ENCODE data around the gene NSMF. TPM values are rescaled to one million over a fixed set of nuclear protein-coding genes. Genes with fewer than 3 reads are reported as not detected.

Gene NSMF
- total and polyA plus RNA-seq, 2 of the 8 experiments (the other 6 are each of a cell fraction or from before 2014, with no cell fraction given) = 56.7 to 65.1 TPM

DNA sequence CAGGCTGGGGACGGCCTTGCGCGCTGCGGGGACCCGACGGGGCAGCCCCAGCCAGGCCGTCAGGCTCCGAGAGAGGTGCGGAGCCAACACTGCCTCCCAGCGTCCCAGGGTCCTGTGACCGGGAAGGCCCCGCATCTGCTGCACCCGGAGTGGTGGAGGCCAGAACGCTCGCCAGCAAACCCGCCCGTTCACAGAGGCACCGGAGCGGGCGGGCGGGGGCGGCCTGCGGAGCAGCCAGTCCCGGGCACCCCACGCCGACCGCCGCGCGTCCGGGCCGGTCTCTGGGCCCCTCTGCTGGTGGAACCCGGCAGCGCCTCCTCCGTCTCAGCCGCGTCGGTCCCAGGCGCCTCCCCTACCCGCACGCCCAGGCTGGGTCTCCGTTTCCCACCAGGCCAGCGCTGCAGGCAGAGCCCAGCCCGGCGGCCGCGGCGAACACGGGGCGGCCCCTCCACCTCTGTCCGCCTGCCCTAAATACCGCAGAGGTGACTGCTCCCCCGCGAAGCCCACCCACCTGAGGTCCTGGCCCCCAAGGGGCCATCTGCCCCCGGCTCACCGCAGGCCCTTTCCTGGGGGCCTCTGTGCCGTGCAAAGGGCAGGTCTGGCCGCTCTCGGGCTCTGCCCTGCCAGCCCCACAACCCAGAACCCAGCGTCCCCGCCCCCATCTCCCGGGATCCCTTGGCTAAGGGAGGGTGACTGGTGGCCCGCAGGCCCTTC, 52.1 kb downstream of the NSMF start (continued):
- TF ChIP-seq ATF2 (IDR thresholded peaks at IDR 0.05; ENCODE audit: low read length) (no peak), NANOG (IDR thresholded peaks at IDR 0.05; ENCODE audit: insufficient read depth, low read depth, low read length, poor library complexity, severe bottlenecking) (no peak), GTF2F1 (IDR thresholded peaks at IDR 0.05; ENCODE audit: borderline replicate concordance, low read depth, low read length) (no peak), SAP30 (IDR thresholded peaks at IDR 0.05; ENCODE audit: insufficient read depth, insufficient replicate concordance, low read length) (no peak), SUZ12 (IDR thresholded peaks at IDR 0.05; ENCODE audit: low read length) (no peak), GABPA (IDR thresholded peaks at IDR 0.05; ENCODE audit: borderline replicate concordance, insufficient read depth, low read length) (peak; percentile 79; the same call in 1 of the 2 replicates), ASH2L (IDR thresholded peaks at IDR 0.05; ENCODE audit: low read length) (peak; percentile 42), FOSL1 (IDR thresholded peaks at IDR 0.05; ENCODE audit: insufficient read depth, low read depth, low read length) (no peak), SIRT6 (IDR thresholded peaks at IDR 0.05; ENCODE audit: low read length) (no peak), RXRA (IDR thresholded peaks at IDR 0.05; ENCODE audit: insufficient read depth, low read depth, low read length) (no peak), KDM4A (IDR thresholded peaks at IDR 0.05; ENCODE audit: low read depth, low read length, severe bottlenecking) (peak; percentile 52), RAD21 (IDR thresholded peaks at IDR 0.05 in 1 of 2, conservative IDR thresholded peaks at IDR 0.05 in 1 of 2; ENCODE audit: low read depth in 2 of 2, low read length in 2 of 2) (peak; percentile 84 to 86), EZH2 (IDR thresholded peaks at IDR 0.05; ENCODE audit: low read depth, low read length, severe bottlenecking) (no peak), TAF1 (IDR thresholded peaks at IDR 0.05; ENCODE audit: low read depth, low read length) (no peak), POU5F1 (IDR thresholded peaks at IDR 0.05; ENCODE audit: low read depth, low read length) (no peak), PHF8 (conservative IDR thresholded peaks at IDR 0.05; ENCODE audit: low read depth, low read length) (no peak), TBP (IDR thresholded peaks at IDR 0.05; ENCODE audit: low read depth, low read length) (no peak), JUN (IDR thresholded peaks at IDR 0.05; ENCODE audit: low read depth, low read length) (no peak), RBBP5 (IDR thresholded peaks at IDR 0.05; ENCODE audit: borderline replicate concordance, low read depth, low read length) (no peak), SRF (IDR thresholded peaks at IDR 0.05; ENCODE audit: low read depth, low read length) (no peak)
- TF ChIP-seq, protein P1, sequence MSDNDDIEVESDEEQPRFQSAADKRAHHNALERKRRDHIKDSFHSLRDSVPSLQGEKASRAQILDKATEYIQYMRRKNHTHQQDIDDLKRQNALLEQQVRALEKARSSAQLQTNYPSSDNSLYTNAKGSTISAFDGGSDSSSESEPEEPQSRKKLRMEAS (IDR thresholded peaks at IDR 0.05) = no peak; the same call in 1 of the 2 replicates

Measured in H1 (cell line).